ENCODE data around the gene SPON1.
"Not testable (repeated sequence)": the region's sequence is repeated elsewhere in the genome, so short reads cannot be mapped to it uniquely, and the experiment has no call there.

Gene SPON1

DNA sequence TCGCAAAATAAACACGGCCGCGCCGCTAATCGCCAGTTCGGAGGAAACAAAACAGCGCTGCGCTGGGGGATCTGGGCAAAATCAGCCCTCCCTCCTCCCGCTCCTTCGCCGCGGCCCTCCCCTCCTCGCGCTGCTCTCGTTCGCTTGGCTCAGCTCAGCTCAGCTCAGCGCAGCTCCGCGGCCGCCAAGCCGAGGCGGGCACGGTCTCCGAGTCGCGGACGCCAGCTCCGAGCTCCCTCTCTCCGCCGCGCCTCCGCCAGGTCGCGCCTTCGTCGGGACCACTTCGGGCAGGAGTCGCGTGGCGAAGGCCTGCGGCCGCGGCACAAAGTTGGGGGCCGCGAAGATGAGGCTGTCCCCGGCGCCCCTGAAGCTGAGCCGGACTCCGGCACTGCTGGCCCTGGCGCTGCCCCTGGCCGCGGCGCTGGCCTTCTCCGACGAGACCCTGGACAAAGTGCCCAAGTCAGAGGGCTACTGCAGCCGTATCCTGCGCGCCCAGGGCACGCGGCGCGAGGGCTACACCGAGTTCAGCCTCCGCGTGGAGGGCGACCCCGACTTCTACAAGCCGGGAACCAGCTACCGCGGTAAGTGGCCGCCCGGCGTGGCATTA is at the start of gene SPON1:
Gene SPON1 (plus strand): TSS at position 162 of the 607 bp plus-strand sequence. CDS start 182 bp downstream, at position 344.
- DNase-seq (ENCODE audit: low read depth), result no peak

DNA sequence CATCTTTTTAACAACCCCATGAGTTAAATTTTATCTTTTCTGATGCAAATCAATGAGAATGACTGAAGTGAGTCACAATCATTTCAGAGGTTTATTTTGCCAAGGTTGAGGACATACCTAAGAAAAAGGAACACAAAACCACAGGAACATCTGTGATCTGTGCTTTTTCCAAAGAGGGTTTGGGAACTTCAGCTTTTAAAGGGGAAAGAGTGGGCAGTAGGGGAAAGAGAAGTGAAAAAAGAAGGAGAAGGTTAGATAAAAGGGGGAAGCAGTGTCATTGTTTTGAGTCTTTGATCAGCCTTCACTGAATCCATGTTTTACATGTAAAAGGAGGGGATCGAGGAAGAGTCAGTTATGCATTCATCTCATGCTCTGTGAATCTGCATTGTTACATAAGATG is 45.3 kb upstream of the SPON1 start:
- DNase-seq (ENCODE audit: low read depth), result no peak

DNA sequence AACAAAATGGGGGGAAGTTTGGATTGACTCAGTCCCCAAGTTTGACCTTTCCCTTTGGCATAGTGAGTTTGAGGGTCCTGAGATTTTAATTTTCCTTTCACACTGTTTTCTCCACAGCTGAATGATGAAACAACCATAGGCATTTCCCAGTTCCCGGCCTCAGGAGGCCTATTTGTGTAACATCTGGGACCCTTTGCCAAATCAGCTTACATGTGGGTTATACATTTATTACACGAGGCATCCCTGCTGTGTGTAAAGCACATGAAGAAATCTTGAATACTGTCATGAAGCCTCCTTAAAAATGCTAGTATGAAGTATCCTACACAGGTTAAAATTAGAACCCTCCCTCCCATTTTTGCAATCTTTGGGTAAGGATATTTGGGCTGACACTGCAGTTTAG is 44.6 kb upstream of the SPON1 start:
- DNase-seq (ENCODE audit: low read depth), result no peak

DNA sequence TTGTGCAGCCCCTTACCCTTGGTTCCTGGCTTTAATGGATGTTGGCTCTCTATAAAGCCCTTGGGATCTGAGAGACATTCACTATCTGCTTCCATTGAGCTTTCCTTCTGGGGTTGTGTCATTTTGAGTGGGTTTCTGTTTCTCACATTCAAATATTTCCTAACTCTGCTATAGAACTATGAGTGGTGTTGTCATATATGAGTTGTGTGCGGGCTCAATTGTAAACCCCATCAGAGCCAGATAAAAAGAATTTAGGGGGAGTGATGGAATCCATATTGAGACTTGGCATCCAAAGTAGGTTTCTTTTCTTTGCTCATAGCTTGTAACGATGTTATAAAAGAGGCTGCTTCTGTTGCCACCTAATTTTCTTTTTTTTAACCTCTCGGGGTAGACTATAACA is 41.8 kb upstream of the SPON1 start:
- DNase-seq (ENCODE audit: low read depth), result no peak

DNA sequence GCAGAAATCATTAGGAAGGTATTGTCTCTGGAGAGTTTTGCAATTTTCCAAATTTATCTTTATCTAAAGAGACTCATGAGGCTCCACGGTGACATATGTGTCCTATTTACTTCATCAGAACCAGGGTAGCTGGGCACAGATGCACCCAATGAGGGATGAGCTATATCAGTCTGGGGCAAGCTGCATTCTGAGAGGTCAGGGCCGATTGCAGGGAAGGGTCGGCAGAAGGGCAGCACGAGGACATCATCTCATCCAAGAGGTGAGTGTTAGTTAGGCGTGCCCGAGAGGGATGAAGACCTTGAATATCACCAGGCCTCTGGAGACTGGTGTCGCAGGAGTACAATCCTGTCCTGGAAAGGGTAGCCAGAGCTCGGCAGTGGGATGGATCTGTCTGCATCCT is 41.0 kb upstream of the SPON1 start:
- DNase-seq (ENCODE audit: low read depth), result no peak

DNA sequence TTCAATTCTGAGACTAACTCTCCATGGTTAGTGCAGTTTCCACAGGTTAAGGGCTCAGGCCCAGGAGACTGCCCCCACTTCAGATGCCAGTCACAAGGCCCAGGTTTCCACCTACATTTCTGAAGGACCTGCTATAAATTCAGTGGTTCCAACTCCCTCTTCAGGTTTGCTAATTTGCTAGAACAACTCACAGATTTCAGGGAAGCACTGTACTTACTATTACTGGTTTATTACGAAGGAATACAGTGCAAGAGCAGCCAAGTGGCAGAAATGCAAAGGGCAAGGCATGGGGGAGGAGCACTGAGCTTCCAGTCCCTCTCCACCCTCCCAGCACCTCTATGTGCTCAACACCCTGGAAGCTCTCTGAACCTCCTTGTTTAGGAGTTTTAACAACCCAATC is 39.3 kb upstream of the SPON1 start:
- no peak for DNase-seq (ENCODE audit: low read depth)

DNA sequence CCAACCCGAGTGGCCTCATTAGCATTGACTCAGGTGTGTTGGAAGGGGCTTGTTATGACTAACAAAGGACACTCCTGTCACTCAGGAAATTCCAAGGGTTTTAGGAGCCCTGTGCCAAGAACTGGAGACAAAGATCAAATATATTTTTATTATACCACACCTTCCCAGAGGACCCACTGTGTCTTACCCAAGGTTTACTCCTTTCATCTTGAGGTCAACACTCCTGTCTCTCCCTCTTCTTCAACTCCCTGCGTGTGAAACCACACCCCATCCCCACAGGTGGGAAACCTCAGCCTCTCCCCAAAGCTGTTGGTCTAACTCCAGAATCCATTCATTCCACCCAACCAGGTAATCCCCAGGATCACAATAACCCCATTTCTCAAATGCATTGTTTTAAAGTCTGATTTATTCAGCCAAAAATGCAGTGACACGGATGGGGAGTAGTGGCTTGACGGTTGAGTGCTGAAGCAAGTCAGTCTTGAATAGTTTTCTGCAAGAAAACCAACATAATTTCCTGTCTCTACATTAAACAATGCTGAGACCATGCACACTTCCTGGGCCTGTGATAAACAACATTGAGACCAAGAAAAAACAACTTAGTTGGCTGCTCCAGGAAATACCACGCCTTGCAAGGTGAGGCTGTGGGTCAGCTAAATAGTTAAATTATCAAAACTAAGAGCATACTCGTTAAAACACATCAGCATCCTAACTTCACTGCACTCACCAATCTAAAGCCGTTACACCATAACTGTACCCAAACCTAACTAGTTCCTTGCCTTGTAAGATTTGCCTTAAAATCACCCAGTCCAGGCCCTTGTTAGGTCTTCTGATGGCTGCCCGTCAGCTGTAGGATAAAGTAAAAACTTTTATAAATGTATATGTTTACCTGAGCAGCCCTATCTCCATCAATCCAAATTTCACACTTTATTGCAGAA is 38.5 kb upstream of the SPON1 start:
- DNase-seq (ENCODE audit: low read depth), result no peak

DNA sequence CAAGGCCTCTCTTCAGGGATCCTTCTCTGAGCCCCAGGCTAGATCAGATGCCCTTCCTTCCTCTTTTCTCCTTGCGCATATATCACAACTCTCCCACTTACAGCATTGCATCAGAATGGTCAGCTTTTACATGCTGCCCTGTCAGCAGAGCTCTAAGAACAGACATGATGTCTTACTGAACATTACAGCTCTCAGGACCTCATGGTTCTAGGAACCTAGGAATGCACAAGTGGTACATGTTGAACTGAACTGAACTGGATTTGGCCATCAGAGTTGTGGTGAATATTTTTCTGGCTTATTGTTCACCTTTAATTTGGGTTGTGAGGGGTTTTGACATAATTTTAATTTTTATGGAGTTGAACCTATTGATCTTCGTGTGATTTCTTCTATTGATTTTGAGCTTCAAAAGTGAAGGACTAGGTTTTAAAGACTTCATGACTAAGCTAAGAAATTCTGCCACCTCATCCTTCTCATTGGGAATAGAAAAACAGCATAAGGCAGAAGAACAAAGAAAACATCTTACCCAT is 37.7 kb upstream of the SPON1 start:
- DNase-seq (ENCODE audit: low read depth), result no peak

DNA sequence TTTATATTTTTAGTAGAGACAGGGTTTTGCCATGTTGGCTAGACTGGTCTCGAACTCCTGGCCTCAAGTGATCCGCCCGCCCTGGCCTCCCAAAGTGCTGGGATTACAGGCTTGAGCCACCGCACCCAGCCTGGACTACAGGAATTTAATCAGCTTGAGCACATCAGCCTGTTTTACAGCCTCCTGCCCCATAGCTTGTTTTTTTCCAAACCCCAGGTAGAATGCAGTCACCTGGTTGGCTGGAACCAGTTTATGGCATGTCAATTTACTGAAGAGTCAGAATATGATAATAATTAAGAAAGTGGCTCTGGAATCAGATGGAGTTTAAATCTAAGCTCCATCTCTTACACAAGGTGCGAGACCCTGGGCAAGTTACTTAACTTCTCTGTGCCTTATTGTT is 36.2 kb upstream of the SPON1 start:
- DNase-seq (ENCODE audit: low read depth), result not testable (repeated sequence)

DNA sequence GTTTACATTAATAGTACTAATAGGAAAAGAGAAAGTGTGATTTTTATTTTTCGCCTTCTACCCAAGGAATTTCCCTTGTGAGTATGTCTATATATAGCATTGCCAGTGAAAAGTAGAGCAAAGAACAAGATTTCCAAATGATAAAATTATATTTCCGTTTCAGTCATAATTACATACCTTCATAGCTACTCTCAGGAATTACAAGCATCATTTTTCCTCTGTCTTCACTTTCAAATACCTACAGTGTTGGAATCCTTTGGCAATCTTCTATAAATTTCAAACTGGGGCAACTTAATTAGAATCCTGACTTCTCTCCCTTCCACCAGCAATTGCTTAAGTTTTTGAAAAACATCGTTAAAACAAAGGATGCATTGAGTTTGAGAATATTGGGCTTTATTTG is 35.5 kb upstream of the SPON1 start:
- DNase-seq (ENCODE audit: low read depth), result no peak

DNA sequence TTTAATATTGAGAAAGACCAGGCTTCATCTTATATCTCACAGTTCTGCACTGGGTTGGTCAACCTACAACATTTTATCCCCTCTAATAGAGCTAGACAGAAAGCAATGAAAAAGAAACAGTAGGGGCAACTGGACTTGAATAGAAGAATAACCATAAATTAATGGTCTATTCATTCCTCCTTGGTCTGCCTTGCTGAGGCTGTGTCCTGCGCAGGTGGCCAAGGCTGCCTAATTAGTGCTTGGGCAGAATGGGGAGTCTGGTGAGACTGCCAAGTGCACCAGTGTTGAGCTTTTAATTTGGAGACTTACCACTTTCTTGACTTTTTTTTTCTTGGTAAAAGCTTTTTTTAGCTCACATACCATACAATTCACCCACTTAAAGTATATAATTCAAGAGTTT is 35.0 kb upstream of the SPON1 start:
- DNase-seq (ENCODE audit: low read depth), result no peak

DNA sequence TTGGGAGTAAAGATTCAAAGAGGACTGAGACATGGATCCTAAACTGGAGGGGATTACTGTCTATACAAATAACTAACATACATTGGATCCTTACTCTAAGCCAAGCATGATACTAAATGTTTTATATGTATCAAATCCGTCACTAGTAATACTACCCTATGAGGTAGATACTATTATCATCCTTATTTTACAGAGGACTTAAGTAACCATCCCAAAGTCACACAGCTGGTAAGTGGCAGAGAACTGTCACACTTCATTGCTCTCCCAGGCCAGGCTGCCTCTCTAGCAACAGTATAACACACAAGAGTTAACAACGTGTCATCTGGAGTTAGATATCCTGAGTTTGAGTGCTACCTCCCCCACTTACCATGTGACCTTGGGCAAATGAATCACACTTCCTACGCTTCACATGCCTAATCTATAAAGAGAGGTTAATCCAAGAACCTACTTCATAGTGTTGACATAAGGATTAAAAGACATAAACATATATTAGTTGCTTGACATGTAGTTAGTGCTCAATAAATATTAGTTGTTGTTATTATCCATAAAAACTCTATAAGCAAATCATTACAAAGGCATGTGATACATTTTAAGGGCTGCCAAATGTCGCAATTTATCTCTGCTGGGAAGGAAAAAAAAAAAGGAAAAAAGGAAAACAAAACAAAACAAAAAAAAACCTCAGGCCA is 33.8 kb upstream of the SPON1 start:
- DNase-seq (ENCODE audit: low read depth), result no peak

DNA sequence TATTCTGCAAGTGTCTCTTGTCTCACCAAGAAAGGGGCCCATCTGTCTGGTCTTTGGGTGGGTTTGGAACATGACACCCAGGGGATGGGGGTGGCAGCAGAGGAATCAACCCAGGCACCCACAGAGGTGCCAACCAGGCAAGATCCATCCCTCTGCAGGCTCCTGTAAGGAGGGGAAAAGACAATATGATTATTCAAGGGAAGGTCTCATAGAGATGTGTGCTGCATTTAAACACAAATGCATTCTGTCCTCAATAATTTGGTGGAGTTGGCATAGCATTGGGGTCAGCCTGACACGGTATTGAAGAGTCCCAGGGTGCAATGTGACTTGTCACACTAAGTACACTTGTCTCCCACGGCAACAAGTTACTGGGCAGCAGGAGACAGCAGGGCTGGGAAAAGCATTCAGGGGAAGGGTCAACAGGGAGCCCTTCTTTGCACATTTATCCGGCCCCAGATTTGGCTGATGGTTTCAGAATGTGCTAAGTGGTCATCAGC is 33.1 kb upstream of the SPON1 start:
- DNase-seq (ENCODE audit: low read depth), result no peak

DNA sequence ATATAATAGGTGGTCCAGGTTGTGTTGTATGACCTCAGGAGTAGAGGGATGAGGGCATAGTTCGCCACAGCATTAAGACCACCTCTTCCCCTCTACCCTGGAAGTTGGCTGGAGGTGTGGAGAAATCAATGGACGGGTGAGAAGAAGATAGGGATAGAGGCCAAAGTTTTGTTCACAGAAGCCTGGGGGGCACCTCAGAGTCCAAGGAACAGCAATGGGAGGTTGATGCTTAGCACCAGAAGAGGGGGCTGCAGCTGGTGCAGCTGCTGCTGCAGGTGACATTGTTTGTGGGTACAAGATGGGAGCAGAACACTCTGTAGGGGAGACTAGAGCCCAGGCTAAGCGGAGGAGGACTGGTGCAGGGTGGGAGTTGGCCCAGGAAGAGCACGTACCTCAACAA is 31.2 kb upstream of the SPON1 start:
- DNase-seq (ENCODE audit: low read depth), result no peak

DNA sequence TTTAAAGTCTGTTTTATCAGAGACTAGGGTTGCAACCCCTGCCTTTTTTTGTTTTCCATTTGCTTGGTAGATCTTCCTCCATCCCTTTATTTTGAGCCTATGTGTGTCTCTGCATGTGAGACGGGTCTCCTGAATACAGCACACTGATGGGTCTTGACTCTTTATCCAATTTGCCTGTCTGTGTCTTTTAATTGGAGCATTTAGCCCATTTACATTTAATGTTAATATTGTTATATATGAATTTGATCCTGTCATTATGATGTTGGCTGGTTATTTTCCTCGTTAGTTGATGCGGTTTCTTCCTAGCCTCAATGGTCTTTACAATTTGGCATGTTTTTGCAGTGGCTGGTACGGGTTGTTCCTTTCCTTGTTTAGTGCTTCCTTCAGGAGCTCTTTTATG is 25.4 kb upstream of the SPON1 start:
- DNase-seq (ENCODE audit: low read depth), result not testable (repeated sequence)

DNA sequence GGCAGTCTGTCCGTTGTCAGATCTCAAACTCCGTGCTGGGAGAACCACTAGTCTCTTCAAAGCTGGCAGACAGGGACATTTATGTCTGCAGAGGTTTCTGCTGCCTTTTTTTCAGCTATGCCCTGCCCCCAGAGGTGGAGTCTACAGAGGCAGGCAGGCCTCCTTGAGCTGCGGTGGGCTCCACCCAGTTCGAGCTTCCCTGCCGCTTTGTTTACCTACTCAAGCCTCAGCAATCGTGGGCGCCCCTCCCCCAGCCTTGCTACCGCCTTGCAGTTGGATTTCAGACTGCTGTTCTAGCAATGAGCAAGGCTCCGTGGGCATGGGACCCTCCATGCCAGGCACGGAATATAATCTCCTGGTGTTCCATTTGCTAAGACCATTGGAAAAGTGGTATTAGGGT is 23.7 kb upstream of the SPON1 start:
- DNase-seq (ENCODE audit: low read depth), result not testable (repeated sequence)

DNA sequence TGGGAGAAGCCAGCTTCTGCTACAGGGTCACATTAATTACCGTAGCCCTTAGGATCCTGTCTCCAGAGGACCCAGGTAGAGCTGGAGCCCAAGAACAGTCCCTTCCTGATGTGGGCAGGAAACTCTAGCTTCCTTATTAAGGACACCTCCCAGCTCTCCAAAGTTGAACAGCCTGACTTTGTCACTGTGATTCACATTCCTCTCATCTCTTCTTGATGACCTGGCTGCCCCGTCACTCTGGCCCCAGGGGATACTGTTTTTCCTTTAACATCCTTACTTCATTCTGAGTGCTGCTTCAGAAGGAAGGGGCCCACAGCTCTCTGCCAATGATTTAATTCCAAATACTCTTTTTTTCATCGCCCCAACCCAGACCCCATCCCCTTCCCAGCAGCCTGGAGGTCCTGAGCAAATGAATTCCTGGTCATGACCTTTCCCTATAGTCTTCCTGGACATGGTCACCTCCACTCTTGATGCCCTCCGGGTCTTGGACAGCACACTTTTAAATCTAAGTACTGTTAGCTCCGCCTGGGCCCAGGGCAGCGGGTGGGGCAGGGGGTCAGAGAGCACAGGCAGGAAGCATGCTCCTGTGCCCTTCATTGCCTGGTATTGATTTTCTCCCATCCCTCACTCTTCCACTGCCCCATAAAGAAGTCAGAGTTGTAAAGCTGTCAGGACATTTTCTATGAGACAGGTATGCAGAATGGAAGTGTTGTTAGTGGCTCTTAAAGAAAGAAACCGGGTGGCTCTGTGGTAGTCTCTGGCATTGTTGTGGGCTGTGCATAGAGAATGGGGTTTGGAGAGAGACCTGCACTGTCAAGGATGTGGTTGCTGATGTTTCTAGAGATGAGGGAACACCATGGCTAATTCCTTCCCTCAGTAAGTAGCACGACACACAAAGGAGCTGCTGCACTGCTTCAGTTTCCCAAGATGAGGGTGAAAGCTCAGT is 22.3 kb upstream of the SPON1 start:
- DNase-seq (ENCODE audit: low read depth), result no peak

DNA sequence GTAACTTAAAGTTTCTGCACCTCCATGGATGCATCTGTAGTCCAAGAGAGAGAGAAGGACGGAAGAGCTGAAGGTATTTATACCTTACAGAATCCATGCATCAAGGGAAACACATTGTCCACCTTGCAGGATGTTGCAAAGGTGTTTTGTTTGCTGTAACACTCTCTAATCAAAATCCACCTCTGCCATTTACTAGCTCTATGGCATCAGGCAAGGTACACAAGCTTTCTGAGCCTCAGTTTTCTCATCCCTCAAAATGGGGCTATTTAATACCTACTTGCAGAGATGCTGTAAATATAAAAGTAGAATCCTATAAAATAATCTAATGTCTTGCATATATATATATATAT is 21.6 kb upstream of the SPON1 start:
- DNase-seq (ENCODE audit: low read depth), result no peak

DNA sequence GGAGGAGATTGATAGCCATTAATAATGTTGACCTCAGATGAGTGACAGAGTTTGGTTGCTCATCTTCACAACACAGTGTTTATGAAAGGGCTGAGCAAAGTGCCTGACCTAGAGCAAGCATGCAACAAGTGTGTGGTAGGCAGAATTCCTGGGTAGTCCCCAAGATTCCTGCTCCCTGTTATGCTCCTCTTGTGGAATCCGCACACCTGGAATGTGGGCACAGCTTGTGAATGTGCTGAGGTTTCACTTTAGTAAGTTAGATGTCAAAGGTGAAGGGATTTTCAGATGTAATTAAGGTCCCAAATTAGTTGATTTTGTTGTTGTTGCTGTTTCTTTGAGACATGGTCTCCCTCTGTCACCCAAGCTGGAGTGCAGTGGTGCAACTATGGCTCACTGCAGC is 20.7 kb upstream of the SPON1 start:
- no peak for DNase-seq (ENCODE audit: low read depth)

DNA sequence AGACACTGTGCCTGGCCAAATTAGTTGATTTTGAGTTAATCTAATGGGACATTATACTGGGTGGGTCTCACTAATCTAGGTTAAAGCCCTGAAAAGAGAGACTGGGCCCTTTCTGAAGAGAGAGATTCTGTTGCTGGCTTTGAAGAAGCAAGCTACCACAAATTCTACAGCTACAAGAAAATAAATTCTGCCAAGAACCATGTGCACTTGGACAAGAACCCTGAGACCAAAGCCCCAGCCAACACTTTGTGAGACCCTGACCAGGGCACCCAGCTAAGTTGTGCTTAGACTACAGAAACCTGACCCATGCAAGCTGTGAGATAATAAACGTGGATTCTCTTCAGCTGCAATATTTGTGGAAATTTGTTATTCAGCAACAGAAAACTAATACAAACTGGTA is 20.1 kb upstream of the SPON1 start:
- no peak for DNase-seq (ENCODE audit: low read depth)

DNA sequence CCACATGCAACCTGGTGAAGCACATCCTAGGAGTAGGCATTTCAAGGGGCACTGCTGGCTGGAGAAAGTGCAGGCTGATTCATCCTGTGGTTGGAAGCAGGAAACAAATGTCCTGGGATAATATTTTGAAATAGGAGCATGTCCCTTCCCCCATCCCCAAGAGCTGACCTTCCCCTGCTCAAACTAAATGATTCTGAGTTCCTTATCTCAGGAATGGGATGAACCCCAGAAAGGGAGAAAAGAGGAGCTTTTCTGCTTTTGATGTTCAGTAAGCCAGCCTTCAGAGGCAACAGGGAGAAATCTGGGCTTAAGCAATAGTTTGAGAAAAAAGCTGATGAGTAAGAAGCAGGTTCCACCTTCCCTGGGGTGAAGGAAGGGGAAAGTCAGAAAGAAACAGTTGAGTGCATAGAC is 19.5 kb upstream of the SPON1 start:
- DNase-seq (ENCODE audit: low read depth), result no peak

DNA sequence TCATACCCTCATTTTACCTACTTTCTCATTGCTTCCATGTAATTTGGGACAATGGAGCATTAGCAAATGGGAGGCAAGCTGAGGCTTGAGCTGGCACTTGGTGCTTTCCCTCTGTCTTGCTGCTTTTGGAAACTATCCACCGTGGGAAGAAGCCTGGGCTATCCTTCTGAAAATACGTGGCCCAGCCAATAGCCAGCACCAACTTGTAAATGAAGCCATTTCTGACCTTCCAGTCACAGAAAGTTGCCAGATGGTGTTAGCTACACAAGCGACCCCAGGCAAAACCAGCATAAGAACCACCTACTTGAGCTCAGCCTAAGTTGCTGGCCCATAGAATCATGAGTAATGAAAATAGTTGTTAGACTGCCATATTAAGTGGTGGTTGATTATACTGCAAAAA is 18.5 kb upstream of the SPON1 start:
- DNase-seq (ENCODE audit: low read depth), result no peak
